Chondrocyte (in vitro differentiated cells): Measurements from ENCODE around the gene RFNG. TPM values are rescaled to one million over a fixed set of nuclear protein-coding genes. Genes with fewer than 3 reads are reported as not detected.

ENCODE experiments used
- DNase-seq: peaks from one replicate; pipeline ENCODE4 v3.0.0; 2021; ENCODE audit warnings: mixed read lengths, low spot score
- H3K27ac Mint-ChIP-seq: one replicate; pipeline ENCODE4 v1.8.0; 2021; ENCODE audit warnings: mild to moderate bottlenecking, moderate library complexity, mixed read lengths; ENCODE audit not compliant: unreplicated experiment
- H3K27me3 Mint-ChIP-seq: 2 replicates; pipeline ENCODE4 v1.8.0; 2021; ENCODE audit warnings: low read depth, mixed read lengths
- H3K36me3 Mint-ChIP-seq: 2 replicates; pipeline ENCODE4 v1.8.0; 2021; ENCODE audit warnings: low read depth, mixed read lengths
- H3K4me1 Mint-ChIP-seq: 2 replicates; pipeline ENCODE4 v1.8.0; 2021; ENCODE audit warnings: low read depth, mild to moderate bottlenecking, mixed read lengths
- H3K4me3 Mint-ChIP-seq: one replicate; pipeline ENCODE4 v1.8.0; 2021; ENCODE audit warnings: mild to moderate bottlenecking, moderate library complexity, mixed read lengths; ENCODE audit not compliant: unreplicated experiment
- H3K9me3 Mint-ChIP-seq: 2 replicates; pipeline ENCODE4 v1.8.0; 2021; ENCODE audit warnings: low read depth, mixed read lengths
- total RNA-seq: library from RNA; stranded (reverse); gene quantifications from 3 replicates; pipeline ENCODE4 v1.2.1, GENCODE V29; 2021
- TF ChIP-seq, protein P1 (sequence below): fragments of 200-600 bp; sonication (generic); IDR thresholded peaks from 2 replicates; pipeline ENCODE4 v1.5.0; 2021; ENCODE audit warnings: antibody characterized with exemption, mild to moderate bottlenecking, moderate library complexity

The RFNG gene
- total RNA-seq, 1 donor from 2014 or later: 47.4 TPM

GRCh38 chr17:82022981-82023446 is 28.6 kb downstream of the RFNG start, which contains the start of gene LRRC45:
LRRC45 (plus strand) TSS chr17:82023305; CDS start chr17:82023644, 339 bp downstream.
- no peaks in the 10 kb centered on the region for H3K9me3 Mint-ChIP-seq
- no peaks in the 10 kb centered on the region for H3K36me3 Mint-ChIP-seq
- peak; percentile 100 for DNase-seq
- no peaks in the 10 kb centered on the region for H3K27me3 Mint-ChIP-seq
- peak within 1 kb of the TSS; percentile 36 for H3K27ac Mint-ChIP-seq
- peaks cover 18% of the 10 kb centered on the region for H3K4me1 Mint-ChIP-seq
- H3K4me3 Mint-ChIP-seq: peak within 1 kb of the TSS; percentile 78
- TF ChIP-seq, protein P1, sequence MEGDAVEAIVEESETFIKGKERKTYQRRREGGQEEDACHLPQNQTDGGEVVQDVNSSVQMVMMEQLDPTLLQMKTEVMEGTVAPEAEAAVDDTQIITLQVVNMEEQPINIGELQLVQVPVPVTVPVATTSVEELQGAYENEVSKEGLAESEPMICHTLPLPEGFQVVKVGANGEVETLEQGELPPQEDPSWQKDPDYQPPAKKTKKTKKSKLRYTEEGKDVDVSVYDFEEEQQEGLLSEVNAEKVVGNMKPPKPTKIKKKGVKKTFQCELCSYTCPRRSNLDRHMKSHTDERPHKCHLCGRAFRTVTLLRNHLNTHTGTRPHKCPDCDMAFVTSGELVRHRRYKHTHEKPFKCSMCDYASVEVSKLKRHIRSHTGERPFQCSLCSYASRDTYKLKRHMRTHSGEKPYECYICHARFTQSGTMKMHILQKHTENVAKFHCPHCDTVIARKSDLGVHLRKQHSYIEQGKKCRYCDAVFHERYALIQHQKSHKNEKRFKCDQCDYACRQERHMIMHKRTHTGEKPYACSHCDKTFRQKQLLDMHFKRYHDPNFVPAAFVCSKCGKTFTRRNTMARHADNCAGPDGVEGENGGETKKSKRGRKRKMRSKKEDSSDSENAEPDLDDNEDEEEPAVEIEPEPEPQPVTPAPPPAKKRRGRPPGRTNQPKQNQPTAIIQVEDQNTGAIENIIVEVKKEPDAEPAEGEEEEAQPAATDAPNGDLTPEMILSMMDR: no peak

GRCh38 chr17:82022310-82022980 is 29.2 kb downstream of the RFNG start, which contains the start of gene CENPX:
CENPX (minus strand) TSS chr17:82022878; CDS start chr17:82022861, 17 bp downstream.
- H3K27ac Mint-ChIP-seq: peak within 1 kb of the TSS; percentile 36
- no peaks in the 10 kb centered on the region for H3K36me3 Mint-ChIP-seq
- no peaks in the 10 kb centered on the region for H3K27me3 Mint-ChIP-seq
- no peak for DNase-seq
- TF ChIP-seq, protein P1: peak; percentile 11
- H3K9me3 Mint-ChIP-seq: no peaks in the 10 kb centered on the region
- peak within 1 kb of the TSS; percentile 78 for H3K4me3 Mint-ChIP-seq
- H3K4me1 Mint-ChIP-seq: peaks cover 18% of the 10 kb centered on the region

DNA sequence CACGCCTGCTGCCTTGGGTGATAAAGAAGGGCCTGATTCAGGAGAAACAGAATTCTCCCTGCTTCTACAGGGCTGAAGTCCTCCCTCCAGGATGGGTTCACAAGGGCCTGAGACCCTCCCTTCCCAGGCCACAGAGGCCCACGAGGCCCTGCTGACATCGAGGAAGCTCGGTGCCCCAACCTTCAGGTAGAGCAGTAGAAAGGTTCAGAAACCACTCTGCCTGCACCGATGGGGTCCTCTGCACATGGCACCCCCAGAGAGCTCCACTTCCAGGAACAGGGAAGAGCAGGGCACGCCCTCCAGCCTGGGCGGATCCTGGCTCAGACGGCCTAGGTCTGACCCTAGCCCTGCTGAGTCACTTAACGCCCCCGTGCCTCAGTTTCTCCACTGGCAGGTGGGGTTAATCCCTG is 29.7 kb downstream of the RFNG start:
- Mint-ChIP-seq H3K27ac (peak overlapping the region; percentile 36), H3K4me3 (peak overlapping the region; percentile 78), H3K4me1 (peaks cover 18% of the 10 kb centered on the region), H3K36me3 (no peaks in the 10 kb centered on the region), H3K9me3 (no peaks in the 10 kb centered on the region), H3K27me3 (no peaks in the 10 kb centered on the region)
- DNase-seq: no peak
- TF ChIP-seq, protein P1: no peak

GRCh38 chr17:82021107-82021899 is 30.3 kb downstream of the RFNG start:
- Mint-ChIP-seq H3K27me3 (no peaks in the 10 kb centered on the region), H3K27ac (peak overlapping the region; percentile 17), H3K9me3 (no peaks in the 10 kb centered on the region), H3K36me3 (no peaks in the 10 kb centered on the region), H3K4me1 (peaks cover 18% of the 10 kb centered on the region), H3K4me3 (peak overlapping the region; percentile 78)
- TF ChIP-seq, protein P1: peak; percentile 83
- DNase-seq: no peak

DNA sequence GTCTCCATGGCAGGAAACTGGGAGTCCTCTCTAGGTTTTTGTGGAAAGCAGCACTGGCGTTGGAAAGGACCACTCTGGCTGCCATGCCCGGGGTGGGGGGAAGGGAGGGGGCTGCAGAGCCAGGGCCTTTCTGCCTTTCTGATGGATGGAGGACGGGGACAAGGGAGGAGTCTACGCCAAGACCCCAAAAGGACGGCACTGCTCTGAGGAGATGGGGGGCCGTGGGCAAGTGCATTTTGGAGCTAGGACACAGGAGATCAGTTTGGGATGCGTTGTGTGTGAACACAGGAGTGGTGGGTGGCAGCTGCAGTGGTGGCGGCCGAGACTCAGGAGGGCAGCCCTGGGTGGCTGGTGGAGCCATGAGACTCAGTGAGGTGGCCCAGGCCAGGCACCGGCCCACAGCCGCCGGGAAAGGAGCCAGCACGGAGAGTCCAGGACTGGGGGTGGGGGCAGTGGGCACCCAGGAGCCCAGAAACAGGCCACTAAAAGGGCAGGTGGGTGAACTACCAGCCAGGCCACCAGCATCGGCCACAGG is 31.0 kb downstream of the RFNG start:
- Mint-ChIP-seq H3K4me3 (no peak overlapping the region), H3K27ac (no peak overlapping the region)
- TF ChIP-seq, protein P1: no peak

More for the DNA sequence above, 31.0 kb downstream of the RFNG start:
- Mint-ChIP-seq H3K36me3 (no peaks in the 10 kb centered on the region), H3K4me1 (peaks cover 18% of the 10 kb centered on the region), H3K27me3 (no peaks in the 10 kb centered on the region), H3K9me3 (no peaks in the 10 kb centered on the region)
- no peak for DNase-seq
